GM08714 (cell line): ENCODE measurements around the gene DOCK10.
"Not testable (repeated sequence)": the region's sequence is repeated elsewhere in the genome, so short reads cannot be mapped to it uniquely, and the experiment has no call there.

Experiments used
- H3K4me3 ChIP-seq: fragments of 200-500 bp; sonication (Bioruptor generic); 2 replicates; pipeline ENCODE4 v1.5.1; 2014; ENCODE audit warnings: mild to moderate bottlenecking, low read length, inconsistent platforms
- ZNF274 ChIP-seq: IDR thresholded peaks from 2 replicates; pipeline ENCODE4 v1.6.1; 2012; ENCODE audit warnings: mild to moderate bottlenecking, low read depth, low read length

The DOCK10 gene

GRCh38 chr2:224927011-224927410 is 115.3 kb downstream of the DOCK10 start:
- no peak for TF ChIP-seq ZNF274
- H3K4me3 ChIP-seq, result no peak overlapping the region; the same call in 1 of the 2 replicates

- no peak for TF ChIP-seq ZNF274
- no peak overlapping the region for H3K4me3 ChIP-seq
Measured at GRCh38 chr2:224925810-224926100, 116.5 kb downstream of the DOCK10 start.

DNA sequence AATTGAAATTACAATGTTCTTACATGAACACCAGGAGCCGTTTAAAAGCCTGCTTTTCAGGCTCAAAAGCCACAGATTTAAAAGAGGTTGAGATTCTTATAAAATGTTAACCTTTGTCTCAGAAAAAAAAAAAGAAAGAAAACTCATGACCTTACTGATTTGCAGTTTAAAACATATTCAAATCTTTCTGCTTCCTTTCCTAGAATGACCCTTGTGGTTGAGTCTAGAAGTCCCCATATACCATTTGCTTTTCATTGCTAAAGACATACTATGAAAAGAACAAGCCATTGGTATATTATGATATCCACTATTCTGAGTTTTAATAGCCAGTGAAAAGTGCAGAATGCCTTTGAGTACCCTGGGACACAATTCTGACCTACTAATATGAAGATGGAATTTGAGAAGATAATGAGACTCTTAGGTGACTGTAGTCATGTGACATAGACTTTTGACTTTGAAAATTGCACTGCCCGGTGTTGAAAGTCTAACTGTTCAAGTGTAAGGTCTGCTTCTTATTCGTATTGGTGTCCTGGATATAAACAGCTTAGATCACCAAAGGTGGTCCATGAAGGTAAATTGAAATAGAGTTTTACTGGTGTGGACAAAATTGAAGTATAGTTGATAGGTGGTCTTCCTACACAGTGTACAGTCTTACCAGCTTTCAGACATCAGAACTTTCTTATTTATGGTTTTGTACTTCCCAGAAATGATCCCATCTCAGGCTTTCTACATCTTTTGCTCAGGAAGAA is 117.0 kb downstream of the DOCK10 start:
- no peak for TF ChIP-seq ZNF274
- no peak overlapping the region for H3K4me3 ChIP-seq

DNA sequence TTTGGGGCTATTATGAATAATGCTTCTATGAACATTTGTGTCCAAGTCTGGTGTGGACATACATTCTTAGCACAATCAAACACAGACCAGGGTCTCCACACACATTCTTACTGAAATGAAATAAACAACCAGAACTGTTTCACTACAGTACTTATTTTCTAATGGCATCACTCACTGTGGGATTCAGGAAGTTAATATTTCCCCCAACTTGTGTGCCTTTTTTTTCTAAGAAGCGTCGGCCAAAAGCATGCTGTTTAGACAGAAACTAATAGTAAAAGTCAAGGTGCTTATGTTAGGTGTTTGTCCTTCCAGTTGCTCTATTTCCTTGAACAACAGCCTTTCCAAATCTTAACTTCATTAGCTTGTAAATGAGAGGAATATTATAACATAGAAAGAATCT is 117.6 kb downstream of the DOCK10 start:
- no peak overlapping the region for H3K4me3 ChIP-seq
- no peak for TF ChIP-seq ZNF274

DNA sequence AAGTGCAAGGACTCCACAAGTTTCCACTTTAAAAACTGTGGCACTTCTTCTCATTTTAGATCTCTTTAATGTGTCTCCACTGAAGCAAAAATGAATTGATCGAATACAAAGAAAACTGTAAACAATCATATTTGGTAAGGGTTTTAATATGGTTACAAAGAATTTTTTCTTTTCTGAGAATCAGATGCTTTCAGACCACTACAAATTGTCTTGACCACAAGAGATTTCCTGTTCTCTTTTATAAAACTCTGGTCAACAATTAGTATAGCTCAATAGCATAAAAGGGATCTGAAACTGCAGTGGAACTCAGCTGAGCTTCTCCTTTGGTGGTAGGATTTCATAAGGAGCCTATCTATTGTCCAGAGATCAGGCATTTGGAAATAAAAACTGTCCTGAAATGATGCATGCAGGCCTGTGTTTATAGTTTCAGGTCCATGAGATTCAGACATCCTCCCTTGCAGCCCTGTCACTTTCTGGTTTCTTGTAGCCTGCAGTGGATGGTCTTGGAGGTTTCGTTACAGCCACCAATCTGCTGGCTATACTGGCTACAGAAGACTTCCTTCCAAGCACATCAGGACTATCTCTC is 120.0 kb downstream of the DOCK10 start:
- no peak for TF ChIP-seq ZNF274
- H3K4me3 ChIP-seq, result no peak overlapping the region; the same call in 1 of the 2 replicates

GRCh38 chr2:224919472-224920110 is 122.7 kb downstream of the DOCK10 start:
- no peak for TF ChIP-seq ZNF274
- H3K4me3 ChIP-seq, result no peak overlapping the region

- no peak for TF ChIP-seq ZNF274
- no peak overlapping the region for H3K4me3 ChIP-seq
Measured at GRCh38 chr2:224918626-224919471, 123.4 kb downstream of the DOCK10 start.

- H3K4me3 ChIP-seq, result not testable (repeated sequence)
Measured at GRCh38 chr2:224917246-224917645, 125.0 kb downstream of the DOCK10 start.

GRCh38 chr2:224915136-224915535 is 127.1 kb downstream of the DOCK10 start:
- H3K4me3 ChIP-seq, result no peak overlapping the region
- TF ChIP-seq ZNF274, result no peak

DNA sequence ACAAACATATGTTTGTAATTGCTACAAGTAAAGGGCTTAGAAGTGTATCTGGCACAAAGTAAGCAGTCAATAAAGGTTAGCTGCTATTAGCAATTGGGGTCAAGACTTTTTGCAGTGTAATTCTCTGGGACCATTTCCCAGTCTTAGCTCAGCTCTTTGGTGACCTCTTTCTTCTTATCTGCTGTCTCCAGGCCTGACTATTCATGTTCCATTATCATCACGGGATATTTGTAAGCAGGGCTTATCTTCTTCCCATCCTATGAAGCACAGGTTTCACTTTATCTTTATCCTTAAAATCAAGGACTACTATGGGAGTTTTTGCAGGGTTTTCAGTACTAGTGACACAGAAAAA is 131.7 kb downstream of the DOCK10 start:
- H3K4me3 ChIP-seq, result no peak overlapping the region
- no peak for TF ChIP-seq ZNF274

- H3K4me3 ChIP-seq, result no peak overlapping the region
- TF ChIP-seq ZNF274, result no peak
Measured at GRCh38 chr2:224909885-224910573, 132.2 kb downstream of the DOCK10 start.

DNA sequence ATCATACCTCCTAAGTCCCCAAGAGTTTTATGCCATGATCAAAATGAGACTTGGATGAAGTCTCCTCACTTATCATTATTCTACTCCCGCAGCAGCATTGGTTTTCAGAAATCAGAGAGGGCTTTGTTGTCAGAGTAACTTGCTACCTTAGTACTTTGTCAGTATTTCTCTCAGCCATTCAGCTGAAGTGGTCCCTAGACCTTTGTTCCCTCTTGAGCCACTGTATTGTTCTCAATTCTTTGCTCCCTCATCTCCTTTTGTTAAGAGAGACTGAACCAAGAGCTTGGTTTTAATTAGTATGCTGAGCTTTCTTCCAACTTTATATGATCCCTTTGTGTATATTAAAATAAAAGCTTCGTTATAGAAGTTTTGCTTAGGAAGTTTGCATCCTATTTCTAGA is 133.4 kb downstream of the DOCK10 start:
- no peak for TF ChIP-seq ZNF274
- H3K4me3 ChIP-seq, result no peak overlapping the region

DNA sequence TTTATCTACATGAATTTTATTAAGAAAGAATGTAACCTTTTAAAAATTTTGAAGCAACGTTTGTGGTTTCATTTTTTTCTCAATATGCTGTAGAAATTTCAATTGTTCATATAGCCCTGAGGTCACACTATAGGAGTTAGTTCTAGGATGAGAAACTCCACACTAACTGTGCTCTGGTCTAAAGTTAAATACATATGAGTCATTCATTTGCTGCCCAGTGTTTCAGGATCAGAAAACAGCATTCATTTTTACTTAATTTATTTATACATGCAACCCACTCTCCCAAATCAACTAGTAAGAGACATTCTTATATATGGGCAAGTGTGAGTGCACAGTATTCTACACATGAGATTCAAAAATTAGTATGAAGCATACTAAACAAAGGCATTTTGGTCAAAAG is 137.9 kb downstream of the DOCK10 start:
- TF ChIP-seq ZNF274, result no peak
- H3K4me3 ChIP-seq, result no peak overlapping the region

DNA sequence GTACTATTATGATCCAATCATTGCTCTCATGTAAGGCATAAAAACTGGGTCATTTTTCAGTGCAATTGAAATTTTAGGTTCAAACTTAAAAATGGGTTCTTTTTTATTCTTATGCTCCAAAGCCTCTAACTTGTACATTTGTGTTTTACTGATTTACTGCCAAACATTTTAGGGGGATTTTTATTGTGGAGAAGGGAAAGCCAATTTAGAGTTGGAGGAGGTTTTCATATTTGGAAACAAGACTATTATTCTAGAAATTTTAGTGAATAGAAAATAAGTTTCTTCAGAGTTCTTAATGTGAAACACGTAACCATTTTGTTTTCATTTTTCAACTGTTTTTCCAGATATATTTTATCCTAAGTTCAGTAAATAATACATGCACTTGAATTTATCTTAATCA is 138.6 kb downstream of the DOCK10 start:
- no peak for TF ChIP-seq ZNF274
- no peak overlapping the region for H3K4me3 ChIP-seq

- no peak overlapping the region for H3K4me3 ChIP-seq
- no peak for TF ChIP-seq ZNF274
Measured at GRCh38 chr2:224901121-224901676, 141.1 kb downstream of the DOCK10 start.
